HG03378 (cell line): Measurements from ENCODE around the gene F11R.
"Not testable (repeated sequence)": the region's sequence is repeated elsewhere in the genome, so short reads cannot be mapped to it uniquely, and the experiment has no call there.

Experiments
- ATAC-seq: cut with Tn5 transposase; IDR thresholded peaks from one replicate; pipeline ENCODE4 v1.9.1; 2021; ENCODE audit warnings: mild to moderate bottlenecking, moderate library complexity; ENCODE audit not compliant: unreplicated experiment

The F11R gene

GRCh38 chr1:161044908-161045735 is 24.2 kb upstream of the F11R start:
- ATAC-seq, result peak; percentile 40

- ATAC-seq, result no peak
These were observed 23.6 kb upstream of the F11R start for GRCh38 chr1:161044535-161044907.

DNA sequence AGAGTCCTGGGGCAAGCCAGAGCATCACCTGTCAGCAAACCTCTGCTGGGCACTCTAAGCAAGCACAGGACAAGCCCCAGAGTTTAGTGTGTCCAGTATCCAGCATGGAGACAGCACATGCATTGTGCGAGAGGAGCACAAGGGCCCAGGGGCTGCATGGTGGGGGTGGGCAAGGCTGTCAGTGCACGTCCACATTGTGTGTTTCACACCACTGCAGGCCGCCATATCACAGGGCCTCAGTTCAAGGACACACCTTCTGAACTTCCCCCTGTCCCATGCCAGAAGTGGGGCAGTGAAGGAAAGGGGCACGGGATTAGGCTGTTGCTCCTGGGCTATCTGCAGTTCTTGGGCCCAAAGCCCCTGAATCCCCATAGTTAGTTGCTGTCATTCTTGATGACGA is 18.6 kb upstream of the F11R start:
- no peak for ATAC-seq

DNA sequence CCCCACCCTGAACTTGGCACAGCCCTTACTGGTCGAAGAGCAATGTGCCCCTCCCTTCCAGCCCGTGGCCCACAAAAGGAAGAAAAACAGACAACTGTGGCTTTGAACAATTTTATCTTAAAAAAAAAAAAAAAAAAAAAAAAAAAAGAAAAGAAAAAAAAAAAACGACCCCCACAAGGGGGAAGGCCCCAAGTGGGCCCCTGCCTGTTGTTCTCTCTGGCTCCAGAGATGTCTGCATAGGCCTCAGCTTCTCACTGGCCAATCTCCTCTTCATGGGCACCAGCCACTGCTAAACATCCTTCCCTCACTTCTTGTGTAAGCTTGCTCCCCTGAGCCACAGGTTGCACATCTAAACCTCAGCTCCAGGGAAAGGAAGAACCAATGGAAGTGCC is 18.2 kb upstream of the F11R start:
- no peak for ATAC-seq

DNA sequence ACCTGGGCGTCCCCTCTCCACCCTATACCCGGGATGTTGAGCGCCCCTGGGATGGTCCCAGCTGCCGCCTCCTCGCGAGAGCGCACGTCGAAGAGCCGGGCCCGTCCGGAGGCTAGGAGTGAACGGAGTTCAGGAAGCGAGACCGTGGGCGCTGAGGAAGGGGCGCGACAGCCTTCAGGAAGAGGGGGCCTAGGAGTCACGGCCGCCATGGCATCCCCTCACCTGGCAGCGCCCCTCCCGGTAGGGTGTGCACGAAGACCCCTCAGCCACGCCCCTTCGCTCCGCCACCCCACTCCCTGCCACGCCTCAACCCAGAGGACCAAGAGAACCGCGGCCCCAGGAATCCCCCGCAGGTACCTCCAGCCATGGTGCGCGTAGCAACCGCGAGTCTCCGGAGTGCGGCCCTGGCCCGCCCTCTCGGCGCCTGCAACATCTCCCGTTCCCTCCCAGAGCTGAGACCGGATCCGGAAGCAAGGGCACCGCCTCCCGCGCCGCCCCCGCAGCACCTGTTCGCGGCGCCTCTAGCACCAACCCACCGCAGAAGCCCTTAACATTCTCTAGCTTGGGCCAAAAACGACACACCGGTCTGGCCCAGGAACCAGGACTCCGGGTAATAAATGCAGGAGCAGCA is 17.7 kb upstream of the F11R start, which contains the start of gene TSTD1:
Gene TSTD1 (minus strand): TSS at position 442 of the 631 bp plus-strand sequence. CDS start 75 bp downstream, at position 367.
- peak; percentile 76 for ATAC-seq

GRCh38 chr1:161037661-161038522 is 16.9 kb upstream of the F11R start:
- ATAC-seq, result no peak

DNA sequence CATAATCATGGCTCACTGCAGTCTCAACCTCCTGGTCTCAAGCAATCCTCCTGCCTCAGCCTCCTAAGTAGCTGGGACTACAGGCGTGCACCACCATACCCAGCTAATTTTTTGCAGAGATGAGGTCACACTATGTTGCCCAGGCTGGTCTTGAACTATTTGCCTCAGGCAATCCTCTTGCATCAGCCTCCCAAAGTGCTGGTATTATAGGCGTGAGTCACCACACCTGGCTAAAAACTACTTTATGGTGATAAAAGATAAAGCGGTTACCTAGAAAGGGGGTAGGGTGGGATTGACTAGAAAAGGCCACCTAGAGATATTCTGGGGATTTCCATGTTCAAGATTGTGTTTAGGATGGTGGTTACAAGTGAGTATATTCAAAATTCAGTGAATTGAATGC is 12.8 kb upstream of the F11R start:
- ATAC-seq, result no peak

GRCh38 chr1:161032409-161032808 is 11.5 kb upstream of the F11R start:
- ATAC-seq, result no peak

DNA sequence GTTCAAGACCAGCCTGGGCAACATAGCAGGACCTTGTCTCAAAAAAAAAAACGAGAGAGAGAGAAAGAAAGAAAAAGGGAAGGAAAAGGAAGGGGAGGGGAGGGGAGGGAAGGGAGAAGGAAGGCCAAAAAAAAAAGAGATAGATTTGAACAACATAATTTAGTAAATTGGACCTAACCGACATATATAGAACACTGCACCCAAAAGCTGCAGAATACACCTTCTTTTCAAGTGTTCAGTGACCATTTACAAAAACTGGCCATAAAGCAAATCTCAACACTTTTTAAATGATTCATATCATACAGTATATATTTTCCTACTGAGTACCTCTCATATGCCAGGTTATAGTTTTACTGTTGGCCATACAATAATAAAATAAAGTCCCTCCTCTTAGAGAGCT is 10.9 kb upstream of the F11R start:
- ATAC-seq, result no peak

GRCh38 chr1:161029466-161029865 is 8.5 kb upstream of the F11R start:
- not testable (repeated sequence) for ATAC-seq

- ATAC-seq, result not testable (repeated sequence)
These were observed 6.0 kb upstream of the F11R start for GRCh38 chr1:161026954-161027353.

DNA sequence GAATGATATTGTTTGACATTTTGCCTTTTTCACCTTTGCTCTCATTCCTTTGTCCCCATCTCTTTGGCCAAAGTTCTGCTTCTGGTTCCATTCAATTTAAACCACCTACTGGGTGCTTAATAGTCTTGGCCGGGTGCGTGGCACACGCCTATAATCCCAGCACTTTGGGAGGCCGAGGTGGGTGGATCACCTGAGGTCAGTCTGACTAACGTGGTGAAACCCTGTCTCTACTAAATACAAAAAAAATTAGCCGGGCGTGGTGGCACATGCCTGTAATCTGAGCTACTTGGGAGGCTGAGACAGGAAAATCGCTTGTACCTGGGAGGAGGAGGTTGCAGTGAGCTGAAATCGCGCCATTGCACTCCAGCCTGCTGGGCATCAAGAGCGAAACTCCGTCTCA is 1.5 kb upstream of the F11R start:
- ATAC-seq, result not testable (repeated sequence)

GRCh38 chr1:161021970-161022353 is 1.0 kb upstream of the F11R start:
- no peak for ATAC-seq

DNA sequence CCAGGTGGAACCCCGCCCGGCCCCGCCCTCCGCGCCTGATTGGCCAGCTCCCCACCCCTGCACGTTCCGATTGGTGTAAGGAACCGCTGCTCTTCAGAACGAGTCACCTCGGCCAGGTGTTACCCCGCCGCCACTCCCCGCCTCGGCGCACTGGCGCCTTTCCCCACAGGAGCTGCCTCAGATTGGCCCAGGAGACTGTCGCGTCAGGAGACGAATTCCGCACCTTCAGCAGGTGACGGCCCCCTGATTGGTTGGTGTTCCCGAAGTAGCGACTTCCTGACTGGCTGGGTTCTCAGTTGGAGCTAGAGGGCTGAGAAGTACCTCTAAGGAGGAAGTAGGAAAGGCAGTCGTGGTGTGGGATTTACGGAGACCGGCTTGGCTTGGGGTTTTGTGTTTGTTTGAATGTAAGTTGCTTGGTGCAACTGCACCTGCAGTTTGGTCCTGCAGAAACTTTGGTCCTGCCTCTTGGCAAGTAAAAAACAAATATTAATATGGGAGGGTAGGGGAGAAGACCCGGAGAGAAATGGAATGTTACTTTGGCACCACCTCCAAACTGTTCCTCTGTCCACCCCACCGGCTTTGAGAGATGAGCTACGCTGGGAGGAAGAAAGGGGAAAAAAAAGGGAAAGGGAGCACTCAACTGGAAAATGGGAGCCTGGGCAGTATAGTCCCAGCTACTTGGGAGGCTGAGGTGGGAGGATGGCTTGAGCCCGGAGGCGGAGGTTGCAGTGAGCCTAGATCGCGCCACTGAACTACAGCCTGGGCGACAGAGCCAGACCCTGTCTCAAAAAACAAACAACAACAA is 415 bp upstream of the F11R start:
- ATAC-seq, result peak; percentile 72

DNA sequence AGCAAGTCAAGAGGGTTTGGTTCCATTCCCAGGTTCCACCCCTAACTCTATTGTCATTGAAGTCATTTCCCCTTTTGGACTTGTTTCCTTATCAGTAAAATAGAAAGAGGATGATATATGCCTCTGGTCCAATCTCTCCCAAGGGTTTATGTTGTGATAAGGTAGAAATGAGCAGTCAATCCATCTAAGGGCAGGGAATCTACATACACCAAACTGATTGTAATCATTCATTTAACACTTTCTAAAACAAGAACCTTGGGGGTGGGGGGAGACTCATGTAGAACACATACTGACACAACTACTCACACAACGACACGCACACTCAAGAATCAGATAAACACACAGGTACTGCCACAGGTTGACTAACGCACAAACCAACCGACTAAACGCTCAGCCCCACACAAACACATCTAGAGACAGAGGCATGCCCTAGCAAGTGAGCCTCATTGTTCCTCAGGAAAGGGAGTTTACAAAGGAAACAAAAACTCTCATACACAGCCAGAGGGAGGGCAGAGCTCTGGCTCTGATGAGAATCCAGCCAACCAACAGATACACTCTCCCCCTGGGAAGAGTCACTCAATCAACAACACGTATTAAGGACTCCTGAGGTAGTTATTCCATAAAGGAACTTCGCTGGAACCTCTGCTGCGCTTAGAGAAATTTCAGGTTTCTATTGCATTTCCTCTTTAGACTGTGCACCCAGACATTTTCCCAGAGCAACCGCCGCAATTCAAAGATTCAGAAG is 1.0 kb downstream of the F11R start:
- no peak for ATAC-seq

DNA sequence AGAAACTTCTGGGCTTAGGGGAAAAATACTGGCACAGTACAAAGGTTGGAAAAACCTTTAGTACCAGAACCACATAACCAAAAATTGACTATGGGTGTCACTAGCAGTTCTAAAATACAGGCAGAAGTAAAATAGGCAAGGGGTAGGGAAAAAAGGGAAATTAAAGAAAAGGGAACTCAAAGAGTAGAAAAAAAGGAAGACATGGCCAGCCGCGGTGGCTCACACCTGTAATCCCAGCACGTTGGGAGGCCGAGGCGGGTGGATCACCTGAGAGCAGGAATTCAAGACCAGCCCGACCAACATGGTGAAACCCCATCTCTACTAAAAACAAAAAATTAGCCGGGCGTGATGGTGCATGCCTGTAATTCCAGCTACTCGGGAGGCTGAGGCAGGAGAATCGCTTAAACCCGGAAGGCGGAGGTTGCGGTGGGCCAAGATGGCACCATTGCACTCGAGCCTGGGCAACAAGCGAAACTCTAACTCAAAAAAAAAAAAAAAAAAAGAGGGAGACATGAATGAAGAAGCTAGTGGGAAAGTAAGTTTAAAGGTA is 1.8 kb downstream of the F11R start:
- ATAC-seq, result not testable (repeated sequence)

GRCh38 chr1:161018631-161018930 is 2.4 kb downstream of the F11R start:
- no peak for ATAC-seq

GRCh38 chr1:161017756-161018630 is 3.0 kb downstream of the F11R start:
- no peak for ATAC-seq

DNA sequence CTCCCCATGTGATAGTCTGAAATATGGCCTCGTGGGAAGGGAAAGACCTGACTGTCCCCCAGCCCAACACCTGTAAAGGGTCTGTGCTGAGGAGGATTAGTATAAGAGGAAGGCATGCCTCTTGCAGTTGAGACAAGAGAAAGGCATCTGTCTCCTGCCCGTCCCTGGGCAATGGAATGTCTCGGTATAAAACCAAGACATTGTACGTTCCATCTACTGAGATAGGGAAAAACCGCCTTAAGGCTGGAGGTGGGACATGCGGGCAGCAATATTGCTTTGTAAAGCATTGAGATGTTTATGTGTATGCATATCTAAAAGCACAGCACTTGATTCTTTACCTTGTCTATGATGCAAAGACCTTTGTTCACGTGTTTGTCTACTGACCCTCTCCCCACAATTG is 3.8 kb downstream of the F11R start:
- not testable (repeated sequence) for ATAC-seq
